ENCODE measurements around the gene CDK11A. TPM values are rescaled to one million over a fixed set of nuclear protein-coding genes. Genes with fewer than 3 reads are reported as not detected.
"Not testable (repeated sequence)": the region's sequence is repeated elsewhere in the genome, so short reads cannot be mapped to it uniquely, and the experiment has no call there.

Gene CDK11A
- total RNA-seq, 1 donor from 2014 or later = 35.6 TPM

- intact Hi-C loops (cut with DNase I) = no loop called here
Observed at GRCh38 chr1:1721201-1721600, 3.0 kb downstream of the CDK11A start.

DNA sequence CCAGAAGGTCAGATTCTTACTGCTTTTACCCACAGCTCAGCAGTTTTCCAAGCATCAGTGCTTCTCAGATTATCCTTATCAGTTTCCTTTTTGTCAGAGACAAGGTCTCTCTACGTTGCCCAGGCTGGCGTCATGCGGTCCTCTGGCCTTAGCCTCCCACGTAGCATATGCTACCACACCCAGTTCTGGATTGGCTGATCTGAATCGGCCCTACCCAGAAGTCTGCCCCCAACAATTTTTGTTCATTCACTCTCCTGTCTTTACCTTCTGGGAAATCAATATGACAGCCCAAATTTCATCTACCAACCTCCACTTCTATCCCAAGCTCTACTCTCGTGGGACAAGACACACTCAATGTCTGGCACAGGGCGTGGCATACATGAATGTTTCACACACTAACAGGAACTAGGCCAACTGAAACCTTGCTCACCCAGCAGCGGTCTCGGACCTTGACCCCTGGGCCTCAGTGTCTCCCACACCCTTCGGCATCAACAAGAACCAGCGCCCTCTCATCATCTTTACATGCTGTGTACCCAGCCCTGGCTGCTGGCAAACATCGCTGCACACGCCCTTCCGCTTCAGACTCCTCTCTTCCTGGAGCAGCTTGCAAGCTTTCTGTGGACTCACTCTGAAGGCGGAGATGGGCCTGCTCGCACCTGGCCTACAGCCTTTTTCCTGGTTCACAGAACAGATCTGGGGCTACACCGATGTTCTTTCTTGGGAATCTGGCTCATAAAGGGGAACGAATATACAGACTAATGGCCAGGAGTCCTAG, 8.9 kb downstream of the CDK11A start:
- H3K27ac ChIP-seq; H3K9me3 ChIP-seq; H3K4me3 ChIP-seq; H3K36me3 ChIP-seq; H3K27me3 ChIP-seq; intact Hi-C loops (cut with DNase I); H3K4me1 ChIP-seq; DNase-seq (ENCODE audit: extremely low spot score in 2 of 2): not testable (repeated sequence)

More at GRCh38 chr1:1721201-1721600, 3.0 kb downstream of the CDK11A start:
- Histone ChIP-seq H3K4me1 (no peaks in the 10 kb centered on the region), H3K27me3 (no peaks in the 10 kb centered on the region), H3K27ac (no peak overlapping the region), H3K9me3 (no peaks in the 10 kb centered on the region), H3K4me3 (no peak overlapping the region), H3K36me3 (peaks cover 0 to 8% of the 10 kb centered on the region in 2 donors)
- no peak for DNase-seq (ENCODE audit: extremely low spot score in 2 of 2)
- TF ChIP-seq POLR2A (IDR thresholded peaks at IDR 0.05) = no peak

- DNase-seq (ENCODE audit: extremely low spot score in 2 of 2); intact Hi-C loops (cut with DNase I); H3K4me1 ChIP-seq; H3K27me3 ChIP-seq; H3K9me3 ChIP-seq; H3K27ac ChIP-seq; H3K4me3 ChIP-seq: not testable (repeated sequence)
- H3K36me3 ChIP-seq = peaks cover 0 to 17% of the 10 kb centered on the region in 2 donors
Observed at GRCh38 chr1:1707897-1708296, 16.3 kb downstream of the CDK11A start.

DNA sequence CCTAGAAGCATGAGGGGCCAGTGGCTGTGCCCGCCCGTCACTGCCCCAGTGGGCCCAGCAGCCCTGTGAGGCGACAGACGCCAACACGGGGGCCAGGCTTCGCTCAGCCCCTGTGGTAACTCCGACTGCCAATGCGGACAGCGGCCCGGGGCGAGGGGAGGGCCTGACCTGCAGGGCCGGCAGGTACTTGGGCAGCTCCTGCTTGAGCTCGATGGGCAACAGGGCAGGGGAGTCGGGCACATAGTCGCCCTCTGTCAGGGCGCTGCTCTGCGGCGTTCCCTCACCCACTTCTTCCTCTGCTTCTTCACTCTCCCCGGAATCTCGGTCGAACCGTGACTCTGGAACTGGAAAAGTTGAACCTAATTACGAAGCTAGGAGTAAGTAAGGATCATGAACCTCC, 16.9 kb downstream of the CDK11A start:
- H3K9me3 ChIP-seq; H3K27me3 ChIP-seq; DNase-seq (ENCODE audit: extremely low spot score in 2 of 2); H3K4me1 ChIP-seq; intact Hi-C loops (cut with DNase I); H3K4me3 ChIP-seq; H3K27ac ChIP-seq: not testable (repeated sequence)
- H3K36me3 ChIP-seq = peaks cover 0 to 17% of the 10 kb centered on the region in 2 donors

- H3K27me3 ChIP-seq; H3K4me3 ChIP-seq; DNase-seq (ENCODE audit: extremely low spot score in 2 of 2); H3K9me3 ChIP-seq; intact Hi-C loops (cut with DNase I); H3K27ac ChIP-seq; H3K4me1 ChIP-seq: not testable (repeated sequence)
- H3K36me3 ChIP-seq = peaks cover 0 to 17% of the 10 kb centered on the region in 2 donors
Observed at GRCh38 chr1:1705623-1706022, 18.5 kb downstream of the CDK11A start.

DNA sequence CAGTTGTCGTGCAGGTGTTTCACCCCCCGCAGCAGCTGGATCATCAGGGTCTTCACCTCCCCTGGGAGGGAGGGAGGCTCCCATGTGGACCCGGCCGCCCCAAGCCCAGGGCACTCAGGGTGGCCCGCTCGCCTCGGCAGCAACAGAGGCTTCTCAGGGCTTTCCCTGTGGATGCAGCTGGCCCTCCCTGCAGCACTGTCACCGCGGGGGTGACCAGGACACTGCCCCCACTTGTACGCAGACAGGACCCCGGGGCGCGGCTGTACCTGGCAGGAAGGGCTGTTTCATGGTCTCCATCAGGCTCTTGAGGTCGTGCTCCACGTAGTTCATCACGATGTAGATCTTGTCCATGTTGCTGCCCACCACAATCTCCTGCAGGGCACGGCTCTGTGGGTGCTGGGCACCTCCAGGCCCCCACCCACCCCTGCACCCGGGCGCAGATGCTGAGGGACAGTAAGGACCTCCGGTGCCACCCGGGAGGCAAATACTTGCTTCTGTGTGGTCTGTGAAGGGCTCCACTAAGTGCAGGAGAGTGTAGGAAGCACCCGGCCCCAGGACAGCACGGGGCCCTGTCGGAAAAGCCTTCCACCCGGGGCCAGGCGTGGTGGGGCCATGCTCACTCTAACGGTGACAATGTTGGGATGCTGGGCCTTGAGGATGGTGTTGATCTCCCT, 19.7 kb downstream of the CDK11A start:
- intact Hi-C loops (cut with DNase I); H3K27me3 ChIP-seq; H3K4me3 ChIP-seq; H3K27ac ChIP-seq; H3K4me1 ChIP-seq; H3K9me3 ChIP-seq; DNase-seq (ENCODE audit: extremely low spot score in 2 of 2): not testable (repeated sequence)
- peaks cover 0 to 17% of the 10 kb centered on the region in 2 donors for H3K36me3 ChIP-seq

GRCh38 chr1:1703796-1704195, 20.4 kb downstream of the CDK11A start:
- H3K9me3 ChIP-seq = no peaks in the 10 kb centered on the region
- TF ChIP-seq, protein P1, sequence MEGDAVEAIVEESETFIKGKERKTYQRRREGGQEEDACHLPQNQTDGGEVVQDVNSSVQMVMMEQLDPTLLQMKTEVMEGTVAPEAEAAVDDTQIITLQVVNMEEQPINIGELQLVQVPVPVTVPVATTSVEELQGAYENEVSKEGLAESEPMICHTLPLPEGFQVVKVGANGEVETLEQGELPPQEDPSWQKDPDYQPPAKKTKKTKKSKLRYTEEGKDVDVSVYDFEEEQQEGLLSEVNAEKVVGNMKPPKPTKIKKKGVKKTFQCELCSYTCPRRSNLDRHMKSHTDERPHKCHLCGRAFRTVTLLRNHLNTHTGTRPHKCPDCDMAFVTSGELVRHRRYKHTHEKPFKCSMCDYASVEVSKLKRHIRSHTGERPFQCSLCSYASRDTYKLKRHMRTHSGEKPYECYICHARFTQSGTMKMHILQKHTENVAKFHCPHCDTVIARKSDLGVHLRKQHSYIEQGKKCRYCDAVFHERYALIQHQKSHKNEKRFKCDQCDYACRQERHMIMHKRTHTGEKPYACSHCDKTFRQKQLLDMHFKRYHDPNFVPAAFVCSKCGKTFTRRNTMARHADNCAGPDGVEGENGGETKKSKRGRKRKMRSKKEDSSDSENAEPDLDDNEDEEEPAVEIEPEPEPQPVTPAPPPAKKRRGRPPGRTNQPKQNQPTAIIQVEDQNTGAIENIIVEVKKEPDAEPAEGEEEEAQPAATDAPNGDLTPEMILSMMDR (IDR thresholded peaks at IDR 0.05) = no peak
- no peak for DNase-seq (ENCODE audit: extremely low spot score in 2 of 2)

GRCh38 chr1:1702506-1702905, 21.7 kb downstream of the CDK11A start:
- H3K9me3 ChIP-seq; DNase-seq (ENCODE audit: extremely low spot score in 2 of 2); H3K4me1 ChIP-seq; intact Hi-C loops (cut with DNase I); H3K27me3 ChIP-seq; H3K4me3 ChIP-seq; H3K27ac ChIP-seq: not testable (repeated sequence)
- peaks cover 0 to 17% of the 10 kb centered on the region in 2 donors for H3K36me3 ChIP-seq

More at GRCh38 chr1:1703796-1704195, 20.4 kb downstream of the CDK11A start:
- H3K4me3 ChIP-seq = no peak overlapping the region
- no peak overlapping the region for H3K27ac ChIP-seq
- H3K4me1 ChIP-seq = no peaks in the 10 kb centered on the region
- H3K36me3 ChIP-seq = peaks cover 0 to 17% of the 10 kb centered on the region in 2 donors
- no peaks in the 10 kb centered on the region for H3K27me3 ChIP-seq
- intact Hi-C loops (cut with DNase I) = no loop called here

DNA sequence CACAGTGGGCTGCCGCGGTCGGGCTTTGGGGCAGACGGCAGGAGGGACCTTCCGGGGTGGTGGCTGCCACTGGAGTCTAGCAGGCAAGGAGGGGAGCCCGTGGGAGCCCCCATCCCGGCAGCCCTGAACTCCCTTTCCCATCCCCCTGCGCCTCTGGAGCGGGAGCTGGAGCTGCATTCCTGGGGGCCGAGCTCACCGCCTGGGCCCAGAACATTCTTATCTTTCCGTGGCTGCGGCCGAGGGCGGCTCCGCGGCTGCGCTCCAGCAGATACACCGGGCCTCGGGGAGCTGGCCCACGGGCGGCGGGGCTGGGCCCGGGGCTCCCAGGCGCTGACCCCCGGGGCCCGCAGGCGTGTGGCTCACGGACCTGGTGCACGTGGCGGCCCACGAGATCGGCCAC, 23.6 kb downstream of the CDK11A start:
- H3K27me3 ChIP-seq; H3K9me3 ChIP-seq; H3K4me1 ChIP-seq; H3K27ac ChIP-seq; H3K4me3 ChIP-seq; intact Hi-C loops (cut with DNase I); DNase-seq (ENCODE audit: extremely low spot score in 2 of 2): not testable (repeated sequence)
- H3K36me3 ChIP-seq = peaks cover 0 to 11% of the 10 kb centered on the region in 2 donors

- H3K36me3 ChIP-seq = peaks cover 0 to 11% of the 10 kb centered on the region in 2 donors
- H3K4me1 ChIP-seq; H3K4me3 ChIP-seq; DNase-seq (ENCODE audit: extremely low spot score in 2 of 2); H3K27me3 ChIP-seq; H3K9me3 ChIP-seq; H3K27ac ChIP-seq; intact Hi-C loops (cut with DNase I): not testable (repeated sequence)
Observed at GRCh38 chr1:1700067-1700466, 24.1 kb downstream of the CDK11A start.

DNA sequence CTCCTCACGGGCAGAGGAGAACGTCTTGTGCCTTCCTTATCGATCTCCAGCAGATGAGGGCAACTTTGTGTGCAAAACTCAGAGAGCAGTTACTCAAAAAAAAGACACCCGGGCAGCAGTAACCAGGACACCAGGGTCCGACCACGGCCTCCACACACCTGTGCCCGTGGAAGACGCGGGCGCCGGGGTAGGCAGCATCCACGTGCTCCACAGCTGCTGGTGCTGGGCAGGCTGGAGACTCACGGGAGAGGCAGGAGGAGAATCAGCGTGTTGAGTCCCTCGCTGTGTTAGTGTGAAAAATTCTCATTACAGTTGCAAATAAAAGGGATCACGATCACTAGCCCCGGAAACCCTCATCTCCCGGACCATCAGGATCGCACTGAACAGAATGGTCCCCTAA, 25.1 kb downstream of the CDK11A start:
- H3K9me3 ChIP-seq; intact Hi-C loops (cut with DNase I); DNase-seq (ENCODE audit: extremely low spot score in 2 of 2); H3K27ac ChIP-seq; H3K4me1 ChIP-seq; H3K27me3 ChIP-seq; H3K4me3 ChIP-seq; H3K36me3 ChIP-seq: not testable (repeated sequence)

GRCh38 chr1:1697358-1698183, 26.6 kb downstream of the CDK11A start:
- intact Hi-C loops (cut with DNase I); H3K9me3 ChIP-seq; H3K36me3 ChIP-seq; DNase-seq (ENCODE audit: extremely low spot score in 2 of 2); H3K4me1 ChIP-seq; H3K4me3 ChIP-seq; H3K27me3 ChIP-seq; H3K27ac ChIP-seq: not testable (repeated sequence)

Data from vagina (tissue), 2 donors.